Endothelial cell of umbilical vein (primary cell): ENCODE data around the gene RGPD8. TPM values are rescaled to one million over a fixed set of nuclear protein-coding genes. Genes with fewer than 3 reads are reported as not detected.
"Not testable (repeated sequence)": the region's sequence is repeated elsewhere in the genome, so short reads cannot be mapped to it uniquely, and the experiment has no call there.

Source experiments
- Bru-seq: library from RNA; stranded (reverse); fragments of 400-500 nt; gene quantifications from one replicate; lab custom pipeline; 2021; lab: Mats Ljungman, UMichigan
- BruChase-seq, 2 experiments: library from RNA; stranded (reverse); fragments of 400-500 nt; gene quantifications; one replicate each; lab custom pipeline; 2021; lab: Mats Ljungman, UMichigan
- BruUV-seq: library from RNA; stranded (reverse); fragments of 400-500 nt; replicated peaks from 2 replicates; lab custom pipeline; 2021; lab: Mats Ljungman, UMichigan
- CTCF ChIA-PET: fragments of 300-600, 350-600 bp; sonication (Branson Sonifier 250); formaldehyde crosslinking; loops from one replicate; lab custom pipeline; 2021; ENCODE audit warnings: antibody characterized with exemption, inconsistent platforms; lab: Charles Lee
- POLR2A ChIA-PET: fragments of 300-600, 350-600 bp; sonication (Branson Sonifier 250); formaldehyde crosslinking; loops from one replicate; lab custom pipeline; 2021; ENCODE audit warnings: antibody characterized with exemption, inconsistent platforms; lab: Charles Lee
- DNase-seq: peaks from one replicate; pipeline ENCODE4 v3.0.0-alpha.2; 2011; ENCODE audit warnings: low read depth, low spot score
- FAIRE-seq: peaks from 2 replicates; lab custom pipeline; 2011; peaks lifted over from hg19 to GRCh38; lab: Jason Lieb, UNC
- H2AFZ ChIP-seq: 2 replicates; pipeline ENCODE4 v1.6.0; 2012; ENCODE audit warnings: low read depth, low read length, control low read depth, inconsistent platforms
- H3K27ac ChIP-seq: 2 replicates; pipeline ENCODE4 v1.5.1; 2011; ENCODE audit warnings: low read depth, mild to moderate bottlenecking, control low read depth, low read length, moderate library complexity; ENCODE audit not compliant: insufficient read depth
- H3K27me3 ChIP-seq, 2 experiments: 2 replicates each; pipeline versions ENCODE4 v1.6.0 to v1.6.1; 2011; ENCODE audit warnings: low read length in 2 of 2, mixed read lengths in 1 of 2; ENCODE audit not compliant: control insufficient read depth in 2 of 2, insufficient read depth in 2 of 2
- H3K36me3 ChIP-seq, 2 experiments: 2 replicates in 1 of 2; 3 replicates in 1 of 2; pipeline ENCODE4 v1.5.1; 2011; ENCODE audit warnings: low read length in 2 of 2, mild to moderate bottlenecking in 1 of 2, moderate library complexity in 1 of 2; ENCODE audit not compliant: control insufficient read depth in 2 of 2, insufficient read depth in 2 of 2; ENCODE audit errors: extremely low read depth in 1 of 2
- H3K4me1 ChIP-seq: 3 replicates; pipeline ENCODE4 v1.5.1; 2011; ENCODE audit warnings: mild to moderate bottlenecking, low read length; ENCODE audit not compliant: control insufficient read depth, insufficient read depth; ENCODE audit errors: extremely low read depth
- H3K4me2 ChIP-seq: 2 replicates; pipeline ENCODE4 v1.6.1; 2011; ENCODE audit warnings: low read length, control low read depth, mixed read lengths; ENCODE audit not compliant: insufficient read depth
- H3K4me3 ChIP-seq, 3 experiments: fragments of 200-600 bp in 1 of 3; sonication (generic), shearing (Covaris generic) in 1 of 3; replicated peaks in 1 of 3; 2 replicates each; pipeline ENCODE4 v1.5.1; 2011 to 2016; ENCODE audit warnings: control low read depth in 3 of 3, low read length in 3 of 3, mild to moderate bottlenecking in 2 of 3, inconsistent platforms in 1 of 3, low read depth in 1 of 3, moderate library complexity in 1 of 3; ENCODE audit not compliant: insufficient read depth in 1 of 3
- H3K79me2 ChIP-seq: 2 replicates; pipeline ENCODE4 v1.6.0; 2012; ENCODE audit warnings: low read length, inconsistent platforms; ENCODE audit not compliant: control insufficient read depth, insufficient read depth
- H3K9ac ChIP-seq: replicated peaks from 2 replicates; pipeline ENCODE3; 2011; ENCODE audit warnings: low read length, control low read depth; ENCODE audit not compliant: insufficient read depth; ENCODE audit errors: extremely low read depth
- H3K9me1 ChIP-seq: replicated peaks from 3 replicates; pipeline ENCODE4 v1.6.0; 2011; ENCODE audit warnings: mild to moderate bottlenecking, low read length; ENCODE audit not compliant: control insufficient read depth, insufficient read depth; ENCODE audit errors: extremely low read depth
- H3K9me3 ChIP-seq: replicated peaks from 2 replicates; pipeline ENCODE4 v1.5.1; 2012; ENCODE audit warnings: low read length, inconsistent platforms; ENCODE audit not compliant: control insufficient read depth, insufficient read depth
- H4K20me1 ChIP-seq: replicated peaks from 2 replicates; pipeline ENCODE3; 2011; ENCODE audit warnings: mild to moderate bottlenecking, low read length; ENCODE audit not compliant: control insufficient read depth, insufficient read depth; ENCODE audit errors: extremely low read depth
- CTCF ChIP-seq, 2 donors: IDR thresholded peaks; 1 replicate in 1 of 2; 2 replicates in 1 of 2; pipeline ENCODE4 v1.5.1; 2011; ENCODE audit warnings: low read length in 2 of 2, mild to moderate bottlenecking in 2 of 2, moderate library complexity in 2 of 2, control low read depth in 1 of 2, inconsistent platforms in 1 of 2, low read depth in 1 of 2; ENCODE audit not compliant: insufficient read depth in 1 of 2; ENCODE audit errors: extremely low read depth in 1 of 2
- GATA2 ChIP-seq: IDR thresholded peaks from 2 replicates; pipeline ENCODE4 v1.7.0; 2011; ENCODE audit warnings: low read depth, mild to moderate bottlenecking, moderate library complexity, mixed read lengths, low read length; ENCODE audit not compliant: insufficient read length, insufficient read depth
- dilution Hi-C: fragments of 300-500 bp; cut with MboI; formaldehyde crosslinking; loops from one replicate; pipeline ENCODE4 v1.15.0; 2019; ENCODE audit warnings: low sequenced_read_pairs; ENCODE audit not compliant: extremely low pct_ligation_motif_present
- intact Hi-C: fragments of 100-400 bp; cut with micrococcal nuclease; formaldehyde crosslinking; loops from one replicate; pipeline ENCODE4 v1.10.0; 2022
- long read RNA-seq: library from polyadenylated mRNA; stranded (forward); transcript quantifications from one replicate; pipeline ENCODE4 v2.0.0, GENCODE V29; 2021
- polyA minus RNA-seq, 3 experiments: library from RNA; depleted of rRNA, polyadenylated mRNA; stranded (reverse); fragments of >200 nt; gene quantifications; 1 replicate in 1 of 3; 2 replicates in 2 of 3; pipeline ENCODE4 v1.2.3, GENCODE V29; 2011
- polyA plus RNA-seq, 4 experiments: library from polyadenylated mRNA; depleted of rRNA in 3 of 4; stranded (reverse) in 3 of 4; unstranded in 1 of 4; fragments of >200 nt; gene quantifications; 2 replicates each; pipeline versions ENCODE4 v1.2.1 to v1.2.3, GENCODE V29; 2011 to 2012; ENCODE audit warnings: missing spikeins in 1 of 4
- total RNA-seq: library from RNA; stranded (reverse); gene quantifications from 2 replicates; pipeline ENCODE4 v1.2.3, GENCODE V29; 2021

The RGPD8 gene
- total RNA-seq: 10.8 and 17.7 TPM in 2 replicates
- polyA plus RNA-seq: 0.75 and 0.98 TPM in 2 replicates
- 0.37 and 0.52 TPM in 2 replicates for polyA plus RNA-seq (2011; cell fraction: cytosol; rRNA removed)
- polyA plus RNA-seq (2011; cell fraction: nucleus; rRNA removed): 10.8 and 12.0 TPM in 2 replicates
- 6.2 and 8.0 TPM in 2 replicates for polyA plus RNA-seq (2012)
- polyA minus RNA-seq: 1.7 and 7.9 TPM in 2 replicates
- polyA minus RNA-seq (2011; cell fraction: cytosol; rRNA and poly(A)+ RNA removed): 2.7 TPM
- polyA minus RNA-seq (2011; cell fraction: nucleus; rRNA and poly(A)+ RNA removed): 28.9 and 30.9 TPM in 2 replicates
- percentile 56 among the genes with signal in this experiment for Bru-seq, nascent RNA
- BruChase-seq, experiment 1, labeled RNA remaining after a 6-hour chase: percentile 62 among the genes with signal in this experiment
- percentile 72 among the genes with signal in this experiment for BruChase-seq, experiment 2, labeled RNA remaining after a 2-hour chase
- long read RNA-seq, full-length matches to known transcripts: 1 of 3 reads
- long read RNA-seq, partial matches to known transcripts: 2 of 3 reads
- long read RNA-seq, other reads (novel, unspliced or antisense): 0 of 3 reads

DNA sequence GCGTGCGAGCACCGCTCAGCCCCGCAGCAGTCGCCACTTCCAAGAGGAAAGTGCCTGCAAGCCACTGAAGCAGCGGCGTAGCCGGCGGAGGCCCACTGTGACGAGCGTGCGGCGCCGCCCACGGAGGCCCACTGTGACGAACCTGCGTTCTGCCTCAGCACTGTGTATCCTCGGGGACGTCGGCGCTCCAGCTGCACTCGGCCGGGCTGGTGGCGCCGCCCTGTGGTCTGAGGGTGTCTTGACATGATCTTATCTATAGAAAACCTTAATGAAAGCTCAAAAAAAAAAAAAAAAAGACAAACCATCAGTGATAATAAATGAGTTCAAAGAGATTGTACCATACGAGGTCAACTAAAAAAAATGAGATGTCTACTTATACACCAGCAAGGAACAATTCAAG is at the start of gene RGPD8:
Gene RGPD8, minus strand, starts transcription at position 166 of the 400 bp plus-strand sequence. CDS start 192 bp downstream, outside the sequence.
- ChIA-PET POLR2A (interaction anchor here (0.6 to 0.9 kb wide), 4 partner anchors 179 to 536 kb away, joined by 3 to 6 read pairs (median 3); partner anchors contain the start of gene ZC3H8), CTCF (interaction anchor here (0.6 to 1.8 kb wide), 13 partner anchors 40 to 546 kb away, joined by 3 to 33 read pairs (median 4); no protein-coding TSS in a partner anchor)
- dilution Hi-C loops, H4K20me1 ChIP-seq, H3K9me1 ChIP-seq, BruUV-seq, H3K9ac ChIP-seq, H3K79me2 ChIP-seq, H3K9me3 ChIP-seq, FAIRE-seq, H3K27me3 ChIP-seq, H3K4me1 ChIP-seq, H3K36me3 ChIP-seq: not testable (repeated sequence)
- H3K4me3 ChIP-seq: peak within 1 kb of the TSS in 2 of 3 experiments; percentile 38 to 48
- intact Hi-C loops: loop anchor here (2.0 to 5.0 kb wide), 2 partner anchors 176 to 313 kb away; partner anchors contain the start of gene ZC3H8
- H3K27ac ChIP-seq: peak within 1 kb of the TSS; percentile 37
- peak within 1 kb of the TSS; percentile 42 for H3K4me2 ChIP-seq
- TF ChIP-seq CTCF (IDR thresholded peaks at IDR 0.05; ENCODE audit: extremely low read depth in 1 of 2, insufficient read depth in 1 of 2, low read depth in 1 of 2, low read length in 2 of 2) (peak; percentile 29 to 49), GATA2 (peak; percentile 69)
- H2AFZ ChIP-seq: peak within 1 kb of the TSS; percentile 70
- peak; percentile 92 for DNase-seq
